A549 (cell line): ENCODE measurements around the gene CAPN9.

Experiments used
- CTCF ChIP-seq: fragments of >200 bp; sonication (Bioruptor Twin); formaldehyde crosslinking; IDR thresholded peaks from 3 replicates; pipeline ENCODE4 v1.5.1; 2016
- ZC3H11A ChIP-seq: fragments of 450-650 bp; IDR thresholded peaks from 2 replicates; pipeline ENCODE4 v1.6.1; 2014; ENCODE audit warnings: antibody characterized with exemption, mild to moderate bottlenecking

- TF ChIP-seq ZC3H11A: no peak
- no peak for TF ChIP-seq CTCF
These were observed 77.3 kb downstream of the CAPN9 start for GRCh38 chr1:230824551-230824918.
